NT2/D1 (cell line): ENCODE results near the gene ARL14EP.

Source experiments
- DNase-seq: peaks from one replicate; pipeline ENCODE4 v3.0.0-alpha.2; 2011; ENCODE audit warnings: low read depth, low spot score
- H3K27me3 ChIP-seq: 2 replicates; pipeline ENCODE4 v1.6.0; 2011; ENCODE audit warnings: mild to moderate bottlenecking; ENCODE audit not compliant: insufficient read length, insufficient read depth
- H3K36me3 ChIP-seq: 2 replicates; pipeline ENCODE4 v1.6.1; 2011; ENCODE audit warnings: mild to moderate bottlenecking, low read length, mixed read lengths; ENCODE audit not compliant: insufficient read depth, insufficient read length
- H3K4me1 ChIP-seq: 2 replicates; pipeline ENCODE4 v1.5.1; 2011; ENCODE audit not compliant: insufficient read depth, insufficient read length
- H3K4me3 ChIP-seq: 2 replicates; pipeline ENCODE4 v1.5.1; 2011; ENCODE audit warnings: low read depth; ENCODE audit not compliant: insufficient read length
- H3K9ac ChIP-seq: 2 replicates; pipeline ENCODE4 v1.6.0; 2011; ENCODE audit warnings: low read depth; ENCODE audit not compliant: insufficient read length
- H3K9me3 ChIP-seq: 2 replicates; pipeline ENCODE4 v1.5.1; 2011; ENCODE audit warnings: mild to moderate bottlenecking, low read length; ENCODE audit not compliant: insufficient read depth
- SUZ12 ChIP-seq: IDR thresholded peaks from 2 replicates; pipeline ENCODE4 v1.6.1; 2011; ENCODE audit not compliant: insufficient read length, insufficient read depth; ENCODE audit errors: extremely low read depth
- YY1 ChIP-seq: IDR thresholded peaks from 2 replicates; pipeline ENCODE4 v1.6.1; 2011; ENCODE audit not compliant: insufficient read length, insufficient read depth
- ZNF274 ChIP-seq: IDR thresholded peaks from 2 replicates; pipeline ENCODE4 v1.6.1; 2011; ENCODE audit warnings: mild to moderate bottlenecking, low read depth, low read length

Gene ARL14EP

DNA sequence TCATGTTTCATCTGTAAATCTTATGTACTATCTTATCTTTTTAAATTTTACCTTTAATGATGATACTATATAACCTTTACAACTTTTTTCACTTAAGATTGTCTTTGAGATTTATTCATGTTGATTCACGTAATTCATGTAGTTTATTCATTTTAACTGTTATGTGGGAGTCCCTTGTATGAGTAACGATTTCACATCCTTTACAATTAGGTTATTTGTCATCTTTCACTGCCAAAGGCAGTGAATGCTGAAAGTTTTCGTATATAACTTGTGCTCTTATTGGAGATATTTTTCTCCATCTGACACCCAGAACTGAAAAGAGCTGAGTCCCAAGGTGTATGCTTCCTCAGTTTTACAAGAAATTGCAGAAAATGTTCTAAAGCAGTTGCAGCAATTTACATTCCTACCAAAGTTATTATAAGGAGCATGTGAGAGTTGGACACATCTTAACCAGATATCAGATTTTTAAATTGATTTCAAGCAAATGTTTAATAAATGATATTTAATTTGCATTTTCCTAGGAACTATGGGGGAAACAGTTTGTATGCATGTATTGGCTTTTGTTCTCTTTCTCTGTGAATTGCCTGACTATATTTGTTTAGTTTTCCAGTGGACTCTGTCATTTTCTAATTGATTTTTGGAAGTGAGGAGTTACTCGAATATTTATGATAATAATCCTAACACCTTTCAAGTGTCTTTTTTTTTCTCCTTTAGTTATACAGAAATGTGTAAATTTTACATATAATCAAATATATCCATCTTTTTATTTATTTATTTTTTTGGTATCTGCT lies 6.4 kb downstream of the ARL14EP start:
- Histone ChIP-seq H3K36me3 (peaks cover 56% of the 10 kb centered on the region), H3K27me3 (no peaks in the 10 kb centered on the region), H3K9ac (no peak overlapping the region), H3K9me3 (no peaks in the 10 kb centered on the region), H3K4me1 (no peaks in the 10 kb centered on the region), H3K4me3 (no peak overlapping the region)
- TF ChIP-seq YY1 (no peak), SUZ12 (no peak), ZNF274 (no peak)
- DNase-seq: no peak

GRCh38 chr11:30333405-30333804 lies 10.5 kb downstream of the ARL14EP start:
- no peak overlapping the region for H3K4me3 ChIP-seq
- no peak for DNase-seq

GRCh38 chr11:30342736-30343166 lies 19.8 kb downstream of the ARL14EP start:
- H3K9me3 ChIP-seq: no peaks in the 10 kb centered on the region
- H3K4me1 ChIP-seq: no peaks in the 10 kb centered on the region
- peaks cover 7% of the 10 kb centered on the region for H3K36me3 ChIP-seq
- no peak for TF ChIP-seq SUZ12
- no peak for TF ChIP-seq YY1
- no peak for TF ChIP-seq ZNF274
- no peak overlapping the region for H3K9ac ChIP-seq
- no peak overlapping the region for H3K4me3 ChIP-seq
- no peaks in the 10 kb centered on the region for H3K27me3 ChIP-seq
- no peak for DNase-seq

More at GRCh38 chr11:30333405-30333804, 10.5 kb downstream of the ARL14EP start:
- H3K27me3 ChIP-seq: no peaks in the 10 kb centered on the region
- H3K9ac ChIP-seq: no peak overlapping the region
- no peaks in the 10 kb centered on the region for H3K9me3 ChIP-seq
- peaks cover 74% of the 10 kb centered on the region for H3K36me3 ChIP-seq
- TF ChIP-seq YY1 (no peak), ZNF274 (no peak), SUZ12 (no peak)
- H3K4me1 ChIP-seq: no peaks in the 10 kb centered on the region

- Histone ChIP-seq H3K36me3 (peaks cover 4% of the 10 kb centered on the region), H3K9ac (no peak overlapping the region), H3K4me3 (no peak overlapping the region), H3K9me3 (no peaks in the 10 kb centered on the region), H3K27me3 (no peaks in the 10 kb centered on the region), H3K4me1 (no peaks in the 10 kb centered on the region)
- TF ChIP-seq ZNF274 (no peak), YY1 (no peak), SUZ12 (no peak)
- DNase-seq: no peak
Observed at GRCh38 chr11:30344085-30344484, 21.2 kb downstream of the ARL14EP start.

DNA sequence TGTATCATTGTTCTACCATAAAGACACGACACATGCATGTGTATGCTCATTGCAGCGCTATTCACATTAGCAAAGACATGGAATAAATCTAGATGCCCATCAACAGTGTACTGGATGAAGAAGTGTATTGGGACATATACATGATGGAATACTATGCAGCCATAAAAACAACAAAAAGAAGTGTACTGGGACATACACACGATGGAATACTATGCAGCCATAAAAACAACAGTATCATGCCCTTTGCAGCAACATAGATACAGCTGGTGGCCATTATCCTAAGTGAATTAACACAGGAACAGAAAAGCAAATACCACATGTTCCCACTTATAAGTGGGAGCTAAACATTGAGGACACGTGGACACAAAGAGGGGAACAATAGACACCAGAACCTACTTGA lies 22.7 kb downstream of the ARL14EP start:
- no peak for TF ChIP-seq SUZ12
- TF ChIP-seq YY1: no peak
- TF ChIP-seq ZNF274: no peak
- no peaks in the 10 kb centered on the region for H3K4me1 ChIP-seq
- no peak overlapping the region for H3K9ac ChIP-seq
- H3K9me3 ChIP-seq: no peaks in the 10 kb centered on the region
- H3K36me3 ChIP-seq: no peaks in the 10 kb centered on the region
- no peak overlapping the region for H3K4me3 ChIP-seq
- H3K27me3 ChIP-seq: no peaks in the 10 kb centered on the region
- DNase-seq: no peak

DNA sequence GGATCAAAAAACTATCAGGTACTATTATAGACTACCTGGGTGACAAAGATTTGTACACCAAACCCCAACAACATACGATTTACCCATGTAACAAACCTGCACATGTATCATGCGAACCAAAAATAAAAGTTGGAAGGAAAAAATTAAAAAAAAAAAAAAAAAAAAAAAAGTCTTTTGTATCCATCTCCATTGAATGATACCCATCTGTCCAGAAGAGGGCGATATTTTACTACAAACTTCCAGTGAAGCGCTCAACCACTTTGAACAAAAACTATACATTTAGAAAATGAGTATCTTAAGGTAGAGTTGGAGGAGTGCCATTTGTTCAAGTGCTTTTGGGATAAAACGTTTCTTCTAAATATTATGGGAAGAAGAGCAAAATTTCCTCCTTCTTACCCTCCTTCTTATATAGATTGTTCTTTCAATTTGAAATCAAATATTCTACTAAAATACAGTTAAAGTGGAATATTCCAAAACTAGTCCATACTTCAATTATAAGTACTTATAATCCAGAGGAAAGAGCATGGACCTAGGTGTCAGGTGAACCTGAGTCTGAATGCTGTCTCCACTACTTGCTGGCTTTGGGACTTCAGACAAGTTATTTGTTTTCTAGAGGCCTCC lies 23.3 kb downstream of the ARL14EP start:
- Histone ChIP-seq H3K4me3 (no peak overlapping the region), H3K9me3 (no peaks in the 10 kb centered on the region), H3K4me1 (no peaks in the 10 kb centered on the region), H3K27me3 (no peaks in the 10 kb centered on the region), H3K36me3 (no peaks in the 10 kb centered on the region), H3K9ac (no peak overlapping the region)
- peak; percentile 15 for DNase-seq
- TF ChIP-seq ZNF274 (no peak), YY1 (no peak), SUZ12 (no peak)

DNA sequence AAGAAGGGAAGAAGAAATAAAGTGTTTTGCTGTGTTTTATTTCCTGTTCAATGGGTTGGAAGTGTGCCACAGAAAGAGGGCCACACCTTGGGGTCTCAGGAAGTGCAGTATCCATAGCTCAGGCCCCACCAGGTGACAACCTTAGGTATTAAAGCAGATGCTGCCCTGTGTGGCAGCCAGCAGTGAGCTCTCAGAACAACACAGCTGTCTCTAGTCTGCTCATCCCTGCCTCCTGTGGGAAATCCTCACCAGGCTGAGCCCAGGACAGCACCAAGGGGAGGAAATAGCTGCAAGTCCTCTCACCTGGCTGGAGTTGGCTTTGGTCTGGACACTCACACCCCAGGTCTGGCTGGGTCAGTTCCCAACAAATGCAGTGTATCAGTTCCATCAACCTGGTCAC lies 25.1 kb downstream of the ARL14EP start:
- Histone ChIP-seq H3K4me3 (no peak overlapping the region), H3K36me3 (no peaks in the 10 kb centered on the region), H3K9ac (no peak overlapping the region), H3K4me1 (no peaks in the 10 kb centered on the region), H3K9me3 (no peaks in the 10 kb centered on the region), H3K27me3 (no peaks in the 10 kb centered on the region)
- no peak for DNase-seq
- no peak for TF ChIP-seq ZNF274
- TF ChIP-seq SUZ12: no peak
- TF ChIP-seq YY1: no peak
